HepG2 (cell line): Measurements from ENCODE around the gene MBD5. TPM values are rescaled to one million over a fixed set of nuclear protein-coding genes. Genes with fewer than 3 reads are reported as not detected.

ENCODE experiments used
- ATAC-seq: fragments of 200-7000 bp; cut with Tn5 transposase; 3 replicates; pipeline ENCODE4 v1.9.1; 2020; ENCODE audit warnings: mild to moderate bottlenecking, moderate library complexity
- BruUV-seq: library from RNA; stranded (reverse); fragments of 400-500 nt; replicated peaks from 2 replicates; lab custom pipeline; 2021; lab: Mats Ljungman, UMichigan
- CTCF ChIA-PET: fragments of 300-600 bp; formaldehyde crosslinking; extraction: SDS; loops from one replicate; lab custom pipeline; 2021; ENCODE audit warnings: low total read pairs, inconsistent platforms, low intra/inter-chr PET ratio; lab: Yijun Ruan, JAX
- POLR2A ChIA-PET: fragments of 350-600 bp; sonication (Branson Sonifier 250); formaldehyde crosslinking; loops from one replicate; lab custom pipeline; 2020; ENCODE audit warnings: antibody characterized with exemption, inconsistent platforms; lab: Yijun Ruan, JAX
- DNase-seq: peaks from one replicate; pipeline ENCODE4 v3.0.0-alpha.2; 2015; ENCODE audit warnings: low spot score
- FAIRE-seq: peaks from 3 replicates; lab custom pipeline; 2011; peaks lifted over from hg19 to GRCh38; lab: Jason Lieb, UNC
- H2AFZ ChIP-seq: one replicate; pipeline ENCODE4 v1.6.1; 2011; ENCODE audit warnings: low read length, inconsistent platforms
- H3K27ac ChIP-seq: fragments of 300-600 bp; 3 replicates; pipeline ENCODE4 v1.8.0; 2011; ENCODE audit warnings: mixed run types, mild to moderate bottlenecking, mixed read lengths, low read length, inconsistent platforms; ENCODE audit not compliant: insufficient read depth; ENCODE audit errors: extremely low read length
- H3K27me3 ChIP-seq, 2 experiments: fragments of 200-600 bp in 1 of 2; 2 replicates in 1 of 2; 3 replicates in 1 of 2; pipeline versions ENCODE4 v1.6.0 to v1.8.0; 2011; ENCODE audit warnings: low read length in 2 of 2, mild to moderate bottlenecking in 2 of 2, moderate library complexity in 2 of 2, inconsistent platforms in 1 of 2; ENCODE audit not compliant: insufficient read depth in 2 of 2, control insufficient read depth in 1 of 2
- H3K36me3 ChIP-seq, 2 experiments: fragments of 200-600 bp in 1 of 2; replicated peaks in 1 of 2; 2 replicates in 1 of 2; 3 replicates in 1 of 2; pipeline versions ENCODE4 v1.5.1 to v1.8.0; 2011; ENCODE audit warnings: low read length in 2 of 2, inconsistent platforms in 1 of 2; ENCODE audit not compliant: insufficient read depth in 2 of 2, control insufficient read depth in 1 of 2
- H3K4me1 ChIP-seq: 2 replicates; pipeline ENCODE4 v1.5.1; 2012; ENCODE audit warnings: low read length, inconsistent platforms; ENCODE audit not compliant: insufficient read depth
- H3K4me2 ChIP-seq: 2 replicates; pipeline ENCODE4 v1.6.0; 2011; ENCODE audit warnings: low read depth, low read length, inconsistent platforms
- H3K4me3 ChIP-seq, 3 experiments: fragments of 200-600 bp in 1 of 3; sonication (generic), shearing (Covaris generic) in 1 of 3; replicated peaks in 1 of 3; 2 replicates each; pipeline ENCODE4 v1.5.1; 2011 to 2016; ENCODE audit warnings: low read length in 3 of 3, inconsistent platforms in 2 of 3, low read depth in 2 of 3, mild to moderate bottlenecking in 2 of 3, control low read depth in 1 of 3, mixed read lengths in 1 of 3; ENCODE audit not compliant: insufficient read depth in 1 of 3
- H3K79me2 ChIP-seq: one replicate; pipeline ENCODE4 v1.6.1; 2011; ENCODE audit warnings: low read length, inconsistent platforms; ENCODE audit not compliant: insufficient read depth
- H3K9ac ChIP-seq: 2 replicates; pipeline ENCODE4 v1.6.0; 2011; ENCODE audit warnings: mild to moderate bottlenecking, low read depth, low read length, inconsistent platforms; ENCODE audit not compliant: insufficient read depth
- H3K9me3 ChIP-seq: 2 replicates; pipeline ENCODE4 v1.5.1; 2012; ENCODE audit warnings: mild to moderate bottlenecking, low read length
- H4K20me1 ChIP-seq: 2 replicates; pipeline ENCODE4 v1.6.0; 2011; ENCODE audit warnings: inconsistent platforms, mild to moderate bottlenecking, low read length, moderate library complexity; ENCODE audit not compliant: insufficient read depth
- HES4 ChIP-seq: sonication (generic); formaldehyde crosslinking; IDR thresholded peaks from 2 replicates; pipeline ENCODE4 v1.9.0; 2021; ENCODE audit warnings: mild to moderate bottlenecking, missing genetic modification reagents, borderline replicate concordance
- MXI1 ChIP-seq: IDR thresholded peaks from 3 replicates; pipeline ENCODE4 v1.6.1; 2012; ENCODE audit warnings: low read depth, low read length, inconsistent platforms, borderline replicate concordance
- NCOA2 ChIP-seq: sonication (generic); formaldehyde crosslinking; IDR thresholded peaks from 2 replicates; pipeline ENCODE4 v1.8.0; 2022; ENCODE audit warnings: inconsistent platforms
- NRL ChIP-seq: sonication (generic); formaldehyde crosslinking; IDR thresholded peaks from 2 replicates; pipeline ENCODE4 v1.5.0; 2020; ENCODE audit warnings: missing genetic modification reagents, mild to moderate bottlenecking, moderate library complexity, borderline replicate concordance
- TARDBP ChIP-seq: sonication (generic); formaldehyde crosslinking; IDR thresholded peaks from 2 replicates; pipeline ENCODE4 v1.8.0; 2022; ENCODE audit warnings: mild to moderate bottlenecking, missing genetic modification reagents
- ZNF616 ChIP-seq: sonication (generic); formaldehyde crosslinking; IDR thresholded peaks from 2 replicates; pipeline ENCODE4 v1.5.0; 2020; ENCODE audit warnings: low read depth, mild to moderate bottlenecking, missing genetic modification reagents
- WGBS: methylation state at CpG from one replicate; pipeline ENCODE4 v1.1.6; 2017; ENCODE audit warnings: low lambda C conversion rate; 5-methylcytosine and 5-hydroxymethylcytosine counted together
- in situ Hi-C: cut with HindIII; loops from 2 replicates; pipeline ENCODE4 v1.10.0; 2017; ENCODE audit warnings: low pct_unique_long_range_greater_than_20kb; ENCODE audit not compliant: extremely low pct_ligation_motif_present
- intact Hi-C: fragments of 100-400 bp; cut with micrococcal nuclease; formaldehyde crosslinking; loops from one replicate; pipeline ENCODE4 v1.10.0; 2022; ENCODE audit not compliant: unreplicated experiment
- polyA plus RNA-seq, 8 experiments: library from polyadenylated mRNA; depleted of rRNA in 3 of 8; stranded (reverse) in 7 of 8; unstranded in 1 of 8; fragments of >200 nt; fragmentation: Illumina TruSeq in 4 of 8; extraction: Trizol in 4 of 8; gene quantifications; 2 replicates each; pipeline versions ENCODE4 v1.2.1 to v1.2.3, GENCODE V29; 2011 to 2016; ENCODE audit warnings: low read depth in 4 of 8, missing spikeins in 1 of 8, mixed read lengths in 1 of 8; ENCODE audit not compliant: insufficient read depth in 1 of 8
- total RNA-seq, 5 experiments: library from RNA; depleted of rRNA; stranded (reverse); fragments of >200 nt; fragmentation: Illumina TruSeq; extraction: Trizol; gene quantifications; 2 replicates each; pipeline ENCODE4 v1.2.3, GENCODE V29; 2016; ENCODE audit warnings: low read depth in 1 of 5
- TF ChIP-seq, protein P1 (sequence below): sonication (generic); formaldehyde crosslinking; IDR thresholded peaks from 2 replicates; pipeline ENCODE4 v1.5.1; 2020; ENCODE audit warnings: missing genetic modification reagents, mild to moderate bottlenecking, borderline replicate concordance
- TF ChIP-seq, protein P2 (sequence below), 2 experiments: sonication (generic) in 1 of 2; formaldehyde crosslinking in 1 of 2; IDR thresholded peaks; 2 replicates each; pipeline versions ENCODE4 v1.4.0 to v1.6.1; 2016 to 2020; ENCODE audit warnings: borderline replicate concordance in 1 of 2, low read depth in 1 of 2, mild to moderate bottlenecking in 1 of 2, missing genetic modification reagents in 1 of 2
- TF ChIP-seq, protein P3 (sequence below): sonication (generic); formaldehyde crosslinking; IDR thresholded peaks from 2 replicates; pipeline ENCODE4 v1.9.0; 2021; ENCODE audit warnings: missing genetic modification reagents, borderline replicate concordance

MBD5 gene
- total and polyA plus RNA-seq, 2 of the 13 experiments (the other 11 are each of a cell fraction or from before 2014, with no cell fraction given): 13.5 to 26.4 TPM

- no peak for TF ChIP-seq ZNF616 (CRISPR knock-in tag)
- TF ChIP-seq, all 625 proteins: peak for 0
Measured at GRCh38 chr2:148391324-148391723, 370.4 kb downstream of the MBD5 start (continued).

DNA sequence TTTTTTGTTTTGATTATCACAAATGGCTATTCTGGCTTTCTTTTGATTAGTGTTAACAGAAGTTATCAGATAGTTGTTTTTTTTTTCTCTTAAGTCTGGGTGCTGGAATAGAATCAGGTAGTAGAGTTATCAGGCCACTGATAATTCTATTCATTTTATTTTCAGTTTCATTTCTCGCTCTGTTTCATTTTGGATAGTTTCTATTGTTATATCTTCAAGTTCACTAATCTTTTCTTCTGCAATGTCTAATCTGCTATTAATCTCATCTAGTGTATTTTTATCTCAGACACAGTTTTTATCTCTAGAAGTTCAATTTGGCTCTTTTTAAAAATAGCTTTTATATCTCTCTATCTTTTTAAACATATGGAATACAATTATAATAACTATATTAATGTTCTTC is 381.9 kb downstream of the MBD5 start:
- Histone ChIP-seq H3K9ac (no peak overlapping the region), H2AFZ (no peak overlapping the region), H3K4me3 (no peak overlapping the region), H3K27me3 (no peaks in the 10 kb centered on the region), H3K79me2 (no peaks in the 10 kb centered on the region), H3K4me1 (no peaks in the 10 kb centered on the region), H4K20me1 (no peaks in the 10 kb centered on the region), H3K9me3 (no peaks in the 10 kb centered on the region), H3K27ac (no peak overlapping the region), H3K4me2 (no peak overlapping the region), H3K36me3 (no peaks in the 10 kb centered on the region)
- no TSS peak for BruUV-seq
- CTCF ChIA-PET: no interaction called here
- intact Hi-C loops (no loop called here), in situ Hi-C loops (no loop called here)
- WGBS: 98% methylated on average over 1 of the region's 1 CpG
- FAIRE-seq (no peak), ATAC-seq (no peak), DNase-seq (no peak)
- POLR2A ChIA-PET: no interaction called here
- TF ChIP-seq, protein P1, sequence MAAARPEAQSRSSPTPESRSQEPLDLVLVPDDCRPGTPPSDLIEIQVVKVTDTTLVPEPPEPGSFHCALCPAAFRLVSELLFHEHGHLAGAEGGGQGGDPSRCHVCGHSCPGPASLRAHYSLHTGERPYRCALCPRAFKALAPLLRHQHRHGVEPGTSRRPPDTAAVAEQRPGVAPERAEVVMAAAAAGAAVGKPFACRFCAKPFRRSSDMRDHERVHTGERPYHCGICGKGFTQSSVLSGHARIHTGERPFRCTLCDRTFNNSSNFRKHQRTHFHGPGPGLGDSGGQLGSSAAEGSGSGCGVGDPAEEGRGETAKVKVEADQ: no peak
- TF ChIP-seq TARDBP (CRISPR knock-in tag): no peak
- TF ChIP-seq, protein P2, sequence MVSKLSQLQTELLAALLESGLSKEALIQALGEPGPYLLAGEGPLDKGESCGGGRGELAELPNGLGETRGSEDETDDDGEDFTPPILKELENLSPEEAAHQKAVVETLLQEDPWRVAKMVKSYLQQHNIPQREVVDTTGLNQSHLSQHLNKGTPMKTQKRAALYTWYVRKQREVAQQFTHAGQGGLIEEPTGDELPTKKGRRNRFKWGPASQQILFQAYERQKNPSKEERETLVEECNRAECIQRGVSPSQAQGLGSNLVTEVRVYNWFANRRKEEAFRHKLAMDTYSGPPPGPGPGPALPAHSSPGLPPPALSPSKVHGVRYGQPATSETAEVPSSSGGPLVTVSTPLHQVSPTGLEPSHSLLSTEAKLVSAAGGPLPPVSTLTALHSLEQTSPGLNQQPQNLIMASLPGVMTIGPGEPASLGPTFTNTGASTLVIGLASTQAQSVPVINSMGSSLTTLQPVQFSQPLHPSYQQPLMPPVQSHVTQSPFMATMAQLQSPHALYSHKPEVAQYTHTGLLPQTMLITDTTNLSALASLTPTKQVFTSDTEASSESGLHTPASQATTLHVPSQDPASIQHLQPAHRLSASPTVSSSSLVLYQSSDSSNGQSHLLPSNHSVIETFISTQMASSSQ (IDR thresholded peaks at IDR 0.05; ENCODE audit: low read depth): no peak
- TF ChIP-seq, protein P2 (CRISPR knock-in tag; IDR thresholded peaks at IDR 0.05; ENCODE audit: borderline replicate concordance): no peak
- no peak for TF ChIP-seq NCOA2 (CRISPR knock-in tag)
- TF ChIP-seq MXI1: no peak
- TF ChIP-seq HES4 (CRISPR knock-in tag): no peak
- TF ChIP-seq NRL (CRISPR knock-in tag): no peak
- TF ChIP-seq, protein P3, sequence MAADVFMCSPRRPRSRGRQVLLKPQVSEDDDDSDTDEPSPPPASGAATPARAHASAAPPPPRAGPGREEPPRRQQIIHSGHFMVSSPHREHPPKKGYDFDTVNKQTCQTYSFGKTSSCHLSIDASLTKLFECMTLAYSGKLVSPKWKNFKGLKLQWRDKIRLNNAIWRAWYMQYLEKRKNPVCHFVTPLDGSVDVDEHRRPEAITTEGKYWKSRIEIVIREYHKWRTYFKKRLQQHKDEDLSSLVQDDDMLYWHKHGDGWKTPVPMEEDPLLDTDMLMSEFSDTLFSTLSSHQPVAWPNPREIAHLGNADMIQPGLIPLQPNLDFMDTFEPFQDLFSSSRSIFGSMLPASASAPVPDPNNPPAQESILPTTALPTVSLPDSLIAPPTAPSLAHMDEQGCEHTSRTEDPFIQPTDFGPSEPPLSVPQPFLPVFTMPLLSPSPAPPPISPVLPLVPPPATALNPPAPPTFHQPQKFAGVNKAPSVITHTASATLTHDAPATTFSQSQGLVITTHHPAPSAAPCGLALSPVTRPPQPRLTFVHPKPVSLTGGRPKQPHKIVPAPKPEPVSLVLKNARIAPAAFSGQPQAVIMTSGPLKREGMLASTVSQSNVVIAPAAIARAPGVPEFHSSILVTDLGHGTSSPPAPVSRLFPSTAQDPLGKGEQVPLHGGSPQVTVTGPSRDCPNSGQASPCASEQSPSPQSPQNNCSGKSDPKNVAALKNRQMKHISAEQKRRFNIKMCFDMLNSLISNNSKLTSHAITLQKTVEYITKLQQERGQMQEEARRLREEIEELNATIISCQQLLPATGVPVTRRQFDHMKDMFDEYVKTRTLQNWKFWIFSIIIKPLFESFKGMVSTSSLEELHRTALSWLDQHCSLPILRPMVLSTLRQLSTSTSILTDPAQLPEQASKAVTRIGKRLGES: no peak
